GM12892 (cell line): ENCODE results near the gene LEFTY2.

Experiments
- POLR2A ChIP-seq: IDR thresholded peaks from 2 replicates; pipeline ENCODE4 v1.6.1; 2011; ENCODE audit warnings: low read depth, low read length, control low read depth
- POLR2AphosphoS5 ChIP-seq: IDR thresholded peaks from 2 replicates; pipeline ENCODE4 v1.6.1; 2011; ENCODE audit warnings: low read depth, low read length, control low read depth
- TAF1 ChIP-seq: IDR thresholded peaks from 2 replicates; pipeline ENCODE4 v1.6.1; 2011; ENCODE audit warnings: low read depth, mild to moderate bottlenecking, control low read depth, low read length, borderline replicate concordance

DNA sequence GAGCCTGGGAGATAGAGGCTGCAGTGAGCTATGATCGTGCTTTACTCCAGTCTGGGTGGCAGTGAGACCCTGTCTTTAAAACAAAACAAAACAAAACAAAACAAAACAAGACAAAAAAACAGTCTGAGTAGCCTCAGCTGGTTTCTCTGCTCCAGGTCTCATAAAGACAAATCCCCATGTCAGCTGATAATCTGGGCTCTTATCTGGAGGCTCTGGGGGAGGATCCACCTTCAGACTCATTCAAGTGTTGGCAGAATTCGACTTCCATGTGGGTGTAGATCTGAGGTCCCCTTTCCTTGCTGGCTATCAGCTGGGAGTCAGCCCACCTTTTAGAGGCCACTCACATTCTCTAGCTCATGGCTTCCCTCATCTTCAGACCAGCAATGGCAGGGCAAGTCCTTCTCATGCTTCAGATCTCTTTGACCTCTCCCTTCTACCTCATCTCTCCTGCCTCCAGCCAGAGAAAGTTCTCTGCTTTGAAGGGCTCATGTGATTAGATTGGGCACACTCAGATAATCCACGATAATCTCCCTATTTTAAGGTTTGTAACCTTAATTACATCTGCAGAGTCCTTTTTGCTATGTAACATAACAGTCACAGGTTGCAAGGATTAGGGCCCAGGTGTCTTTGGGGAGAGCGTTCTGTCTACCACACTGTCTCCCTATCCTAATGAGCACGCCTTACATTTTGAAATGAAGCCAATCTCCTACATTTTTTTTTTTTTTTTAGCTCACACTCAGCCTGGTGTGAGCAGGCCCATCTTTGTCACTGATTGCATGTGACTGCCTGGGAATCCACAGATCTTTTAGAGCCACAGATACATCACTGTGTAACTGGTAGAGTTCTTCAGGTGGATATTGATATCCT is 9.5 kb downstream of the LEFTY2 start:
- TF ChIP-seq POLR2A (no peak), POLR2AphosphoS5 (no peak), TAF1 (no peak)
